GM23338 (cell line): ENCODE data around the gene CHRNA7. TPM values are rescaled to one million over a fixed set of nuclear protein-coding genes. Genes with fewer than 3 reads are reported as not detected.

ENCODE experiments used
- ATAC-seq: fragments of 200-7000 bp; cut with Tn5 transposase; 3 replicates; pipeline ENCODE4 v1.9.1; 2020
- DNase-seq: peaks from one replicate; pipeline ENCODE4 v3.0.0-alpha.2; 2015; ENCODE audit warnings: low spot score
- H2AFZ ChIP-seq: fragments of 200-600 bp; sonication (generic); 2 replicates; pipeline ENCODE4 v1.8.0; 2016; ENCODE audit warnings: antibody characterized with exemption, mild to moderate bottlenecking, moderate library complexity
- H3F3A ChIP-seq: fragments of 200-600 bp; sonication (generic); replicated peaks from 2 replicates; pipeline ENCODE4 v1.8.0; 2017; ENCODE audit warnings: antibody characterized with exemption, mixed run types, low read depth
- H3K27ac ChIP-seq: fragments of 200-600 bp; sonication (generic); 2 replicates; pipeline ENCODE4 v1.6.1; 2016; ENCODE audit warnings: low read depth
- H3K27me3 ChIP-seq: fragments of 200-600 bp; sonication (generic); 2 replicates; pipeline ENCODE4 v1.8.0; 2016; ENCODE audit warnings: mild to moderate bottlenecking, mixed run types, moderate library complexity; ENCODE audit not compliant: insufficient read depth
- H3K36me3 ChIP-seq: fragments of 200-600 bp; sonication (generic); 2 replicates; pipeline ENCODE4 v1.8.0; 2016; ENCODE audit warnings: mild to moderate bottlenecking; ENCODE audit not compliant: insufficient read depth
- H3K4me1 ChIP-seq: fragments of 200-600 bp; sonication (generic); 2 replicates; pipeline ENCODE4 v1.8.0; 2016; ENCODE audit warnings: mild to moderate bottlenecking, moderate library complexity; ENCODE audit not compliant: insufficient read depth
- H3K4me2 ChIP-seq: fragments of 200-600 bp; sonication (generic); 2 replicates; pipeline ENCODE4 v1.7.1; 2017; ENCODE audit warnings: mixed run types
- H3K4me3 ChIP-seq: fragments of 200-600 bp; sonication (generic); 2 replicates; pipeline ENCODE4 v1.6.1; 2016; ENCODE audit warnings: mixed run types
- H3K79me2 ChIP-seq: fragments of 200-600 bp; sonication (generic); replicated peaks from 2 replicates; pipeline ENCODE4 v1.8.0; 2017; ENCODE audit warnings: mild to moderate bottlenecking; ENCODE audit not compliant: insufficient read depth
- H3K9me2 ChIP-seq: fragments of 200-600 bp; sonication (generic); 2 replicates; pipeline ENCODE4 v1.8.0; 2017; ENCODE audit not compliant: insufficient read depth
- H4K20me1 ChIP-seq: fragments of 200-600 bp; sonication (generic); replicated peaks from 2 replicates; pipeline ENCODE4 v1.8.0; 2017; ENCODE audit warnings: mild to moderate bottlenecking; ENCODE audit not compliant: insufficient read depth
- H3K27ac Mint-ChIP-seq: 2 replicates; pipeline ENCODE4 v1.8.0; 2020; ENCODE audit warnings: inconsistent platforms, mild to moderate bottlenecking, moderate library complexity, mixed read lengths
- H3K27me3 Mint-ChIP-seq: 3 replicates; pipeline ENCODE4 v1.8.0; 2022; ENCODE audit warnings: low read depth, mild to moderate bottlenecking, moderate library complexity, mixed read lengths, inconsistent platforms; ENCODE audit not compliant: insufficient read depth, poor library complexity
- H3K36me3 Mint-ChIP-seq: 3 replicates; pipeline ENCODE4 v1.8.0; 2021; ENCODE audit warnings: low read depth, mild to moderate bottlenecking, inconsistent platforms, moderate library complexity, mixed read lengths
- H3K4me1 Mint-ChIP-seq: 3 replicates; pipeline ENCODE4 v1.8.0; 2020; ENCODE audit warnings: mild to moderate bottlenecking, inconsistent platforms, mixed read lengths
- H3K4me3 Mint-ChIP-seq: 3 replicates; pipeline ENCODE4 v1.8.0; 2021; ENCODE audit warnings: moderate library complexity, mild to moderate bottlenecking, inconsistent platforms, mixed read lengths
- H3K9me3 Mint-ChIP-seq: 3 replicates; pipeline ENCODE4 v1.8.0; 2020; ENCODE audit warnings: moderate library complexity, mild to moderate bottlenecking, inconsistent platforms, mixed read lengths
- ETS1 ChIP-seq: IDR thresholded peaks from 2 replicates; pipeline ENCODE4 v1.6.1; 2016; ENCODE audit warnings: antibody characterized with exemption
- EZH2 ChIP-seq: fragments of 200-600 bp; sonication (generic); IDR thresholded peaks from one replicate; pipeline ENCODE4 v1.8.0; 2017; ENCODE audit warnings: antibody characterized with exemption, mild to moderate bottlenecking, low read depth; ENCODE audit not compliant: unreplicated experiment
- REST ChIP-seq: IDR thresholded peaks from one replicate; pipeline ENCODE4 v1.6.1; 2018; ENCODE audit warnings: antibody characterized with exemption; ENCODE audit not compliant: unreplicated experiment
- STAT1 ChIP-seq: IDR thresholded peaks from one replicate; pipeline ENCODE4 v1.6.1; 2016; ENCODE audit warnings: antibody characterized with exemption; ENCODE audit not compliant: unreplicated experiment
- ZNF114 ChIP-seq: fragments of 250-450 bp; sonication (Bioruptor Pico); IDR thresholded peaks from 2 replicates; pipeline ENCODE4 v1.5.0; 2020; ENCODE audit warnings: mild to moderate bottlenecking, moderate library complexity
- polyA plus RNA-seq: library from polyadenylated mRNA; unstranded; fragments of >200 nt; fragmentation: Nextera tagmentation; extraction: Ambion mirVana; gene quantifications from 2 replicates; pipeline ENCODE4 v1.2.1, GENCODE V29; 2016
- total RNA-seq: library from RNA; depleted of rRNA; stranded (reverse); fragments of >200 nt; shearing (Covaris generic); gene quantifications from 2 replicates; pipeline ENCODE4 v1.2.3, GENCODE V29; 2014

The CHRNA7 gene
- total and polyA plus RNA-seq, 2 experiments from 2014 or later = 4.6 to 8.2 TPM

- no peak for TF ChIP-seq REST
Observed at GRCh38 chr15:32098033-32098432, 67.7 kb downstream of the CHRNA7 start (continued).

DNA sequence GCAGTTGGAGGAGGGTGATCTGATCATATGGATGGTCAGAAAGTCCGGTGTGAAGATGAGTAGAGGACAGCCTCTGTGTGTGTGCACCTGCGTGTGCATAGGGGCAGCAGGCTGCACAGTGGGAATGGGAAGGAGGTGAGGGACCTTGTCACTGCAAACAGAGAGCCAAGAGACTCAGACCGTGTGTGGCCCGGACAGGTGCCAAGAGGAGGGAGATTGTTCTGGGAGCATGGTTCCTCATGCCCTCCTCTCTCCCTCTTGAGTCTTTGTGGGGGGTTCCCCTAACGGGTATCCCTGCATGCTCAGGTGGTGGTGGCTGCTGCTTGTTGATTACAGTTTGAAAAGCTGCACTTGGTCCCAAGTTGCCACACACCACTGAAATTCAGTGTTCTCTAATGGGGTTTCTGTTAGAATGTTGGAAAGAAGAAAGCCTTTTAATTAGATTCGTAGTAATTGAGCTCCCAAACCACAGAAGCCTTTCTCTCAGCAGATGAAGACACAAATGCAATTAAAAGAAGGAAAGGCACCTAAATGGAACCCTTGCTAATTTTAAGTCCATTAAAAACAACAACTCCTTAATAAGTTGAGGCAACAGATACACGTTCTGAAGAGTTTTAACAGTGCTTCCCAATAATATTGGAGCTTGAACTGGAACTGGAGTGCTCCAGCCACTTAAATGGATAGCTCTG lies 68.9 kb downstream of the CHRNA7 start:
- Histone ChIP-seq H3K36me3 (no peaks in the 10 kb centered on the region), H3K9me2 (no peaks in the 10 kb centered on the region), H3F3A (no peaks in the 10 kb centered on the region), H3K79me2 (no peaks in the 10 kb centered on the region), H3K27ac (no peak overlapping the region), H2AFZ (no peak overlapping the region), H3K27me3 (no peaks in the 10 kb centered on the region), H3K4me1 (peaks cover 5% of the 10 kb centered on the region), H3K4me3 (no peak overlapping the region), H3K4me2 (no peak overlapping the region), H4K20me1 (no peaks in the 10 kb centered on the region)
- no peak for TF ChIP-seq ZNF114 (CRISPR knock-in tag)
- TF ChIP-seq EZH2 = no peak
- H3K27ac Mint-ChIP-seq = no peak overlapping the region
- ATAC-seq (no peak), DNase-seq (no peak)
- H3K4me3 Mint-ChIP-seq = no peak overlapping the region
- peaks cover 13% of the 10 kb centered on the region for H3K27me3 Mint-ChIP-seq
- peaks cover 36% of the 10 kb centered on the region for H3K4me1 Mint-ChIP-seq
- H3K9me3 Mint-ChIP-seq = no peaks in the 10 kb centered on the region; the same call in 2 of the 3 replicates
- peaks cover 3% of the 10 kb centered on the region; the same call in 2 of the 3 replicates for H3K36me3 Mint-ChIP-seq

GRCh38 chr15:32099956-32100684 lies 69.8 kb downstream of the CHRNA7 start:
- H3K9me2 ChIP-seq = no peaks in the 10 kb centered on the region
- Mint-ChIP-seq H3K9me3 (no peaks in the 10 kb centered on the region; the same call in 2 of the 3 replicates), H3K4me3 (no peak overlapping the region), H3K36me3 (peaks cover 3% of the 10 kb centered on the region; the same call in 2 of the 3 replicates), H3K27ac (no peak overlapping the region), H3K4me1 (peaks cover 36% of the 10 kb centered on the region), H3K27me3 (peaks cover 13% of the 10 kb centered on the region)
- H3K79me2 ChIP-seq = no peaks in the 10 kb centered on the region
- ATAC-seq (no peak), DNase-seq (no peak)
- H3F3A ChIP-seq = no peaks in the 10 kb centered on the region
- no peak overlapping the region for H3K27ac ChIP-seq
- no peak overlapping the region for H3K4me3 ChIP-seq
- no peak overlapping the region for H3K4me2 ChIP-seq
- TF ChIP-seq ETS1 = no peak
- no peak for TF ChIP-seq REST
- TF ChIP-seq STAT1 = no peak
- no peak for TF ChIP-seq EZH2
- no peak for TF ChIP-seq ZNF114 (CRISPR knock-in tag)
- H3K4me1 ChIP-seq = peaks cover 5% of the 10 kb centered on the region
- no peaks in the 10 kb centered on the region for H4K20me1 ChIP-seq
- H2AFZ ChIP-seq = no peak overlapping the region
- H3K27me3 ChIP-seq = no peaks in the 10 kb centered on the region
- H3K36me3 ChIP-seq = no peaks in the 10 kb centered on the region
